GM23248 (cell line): ENCODE results near the gene LAIR2.

Experiments
- EZH2 ChIP-seq: fragments of 200-600 bp; sonication (generic); IDR thresholded peaks from 2 replicates; pipeline ENCODE4 v1.6.1; 2018; ENCODE audit warnings: antibody characterized with exemption, mild to moderate bottlenecking; ENCODE audit not compliant: insufficient read depth, poor library complexity, severe bottlenecking
- EZH2phosphoT487 ChIP-seq: fragments of 200-600 bp; sonication (generic); IDR thresholded peaks from 2 replicates; pipeline ENCODE4 v1.6.1; 2018; ENCODE audit warnings: antibody characterized with exemption, moderate library complexity, mild to moderate bottlenecking, low read depth; ENCODE audit not compliant: insufficient read depth

DNA sequence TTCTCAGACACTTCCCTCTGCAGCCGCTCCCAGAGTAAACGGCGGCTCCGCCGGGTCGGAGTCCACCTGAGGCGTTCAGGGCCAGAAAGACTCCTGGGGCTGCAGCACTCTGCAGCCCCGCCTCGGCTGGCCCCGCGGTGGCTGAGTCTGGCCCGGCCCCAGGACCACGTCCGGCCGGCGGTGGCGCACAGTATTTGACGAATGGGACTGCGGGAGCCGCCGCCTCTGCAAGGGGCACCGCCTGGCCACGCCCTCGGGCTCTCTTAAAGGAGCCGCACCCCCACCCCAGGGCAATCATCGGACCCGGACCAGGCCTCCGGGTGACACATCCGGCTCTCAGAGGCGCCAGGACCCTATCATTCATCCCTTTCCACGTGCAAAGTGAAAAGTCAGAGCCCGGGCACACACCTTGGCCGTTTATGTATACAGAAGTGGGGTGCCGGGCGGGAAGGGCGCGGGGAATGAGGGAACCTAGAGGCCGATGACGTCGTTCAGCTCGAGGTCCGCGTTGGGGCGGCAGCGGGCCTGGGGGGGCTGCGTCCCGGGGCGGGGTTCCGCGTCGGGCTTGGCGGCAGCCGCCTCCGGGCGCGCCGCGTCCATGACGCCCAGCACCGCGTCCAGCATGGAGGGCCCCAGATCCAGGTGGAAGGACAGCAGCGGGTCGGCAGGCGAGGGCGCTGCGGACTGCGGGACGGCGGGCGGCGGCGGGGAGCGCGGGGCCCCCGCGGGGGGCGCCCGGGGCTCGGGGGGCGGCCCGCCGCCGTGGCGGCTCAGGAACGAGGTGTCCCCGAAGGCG, 37.8 kb upstream of the LAIR2 start:
- TF ChIP-seq EZH2 = no peak
- TF ChIP-seq EZH2phosphoT487 = no peak
